NCI-H1092 treated with DMSO at 0.1 percent for 48 hours (cell line): Measurements from ENCODE around the gene RABL3.
"Not testable (repeated sequence)": the region's sequence is repeated elsewhere in the genome, so short reads cannot be mapped to it uniquely, and the experiment has no call there.

Experiments
- DNase-seq: peaks from one replicate; lab custom pipeline; 2025; lab: John Stamatoyannopoulos, UW

Gene RABL3

DNA sequence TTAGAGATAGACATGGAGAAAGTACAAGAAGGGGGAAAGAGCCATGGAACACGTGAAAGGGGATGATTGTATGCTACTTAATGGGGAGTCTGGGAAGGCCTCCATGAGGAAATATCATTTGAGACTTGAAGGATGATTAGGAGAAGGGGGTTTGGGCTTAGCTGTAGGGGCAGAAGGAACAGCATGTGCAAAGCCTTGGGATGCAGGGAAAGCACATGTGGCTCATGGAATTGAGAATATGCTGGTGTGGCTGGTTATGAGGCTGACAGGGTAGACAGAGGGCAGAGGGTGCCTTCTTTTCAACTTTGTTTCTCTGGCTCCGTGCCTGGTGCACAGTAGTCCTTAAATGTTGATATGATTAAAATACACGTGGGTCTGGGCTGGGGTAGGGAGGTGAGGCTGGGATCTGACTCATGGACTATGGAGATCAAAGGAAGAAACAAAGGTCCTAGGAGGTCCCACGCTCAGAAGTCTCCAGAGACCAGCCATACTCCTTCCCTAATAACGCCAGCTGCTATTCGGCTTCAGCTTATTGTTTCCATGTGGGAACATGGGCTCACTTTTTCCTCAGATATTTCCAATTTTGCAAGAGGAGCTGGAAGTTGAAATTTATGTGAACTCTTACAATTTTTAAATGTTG, 1.4 kb upstream of the RABL3 start:
- DNase-seq: no peak

DNA sequence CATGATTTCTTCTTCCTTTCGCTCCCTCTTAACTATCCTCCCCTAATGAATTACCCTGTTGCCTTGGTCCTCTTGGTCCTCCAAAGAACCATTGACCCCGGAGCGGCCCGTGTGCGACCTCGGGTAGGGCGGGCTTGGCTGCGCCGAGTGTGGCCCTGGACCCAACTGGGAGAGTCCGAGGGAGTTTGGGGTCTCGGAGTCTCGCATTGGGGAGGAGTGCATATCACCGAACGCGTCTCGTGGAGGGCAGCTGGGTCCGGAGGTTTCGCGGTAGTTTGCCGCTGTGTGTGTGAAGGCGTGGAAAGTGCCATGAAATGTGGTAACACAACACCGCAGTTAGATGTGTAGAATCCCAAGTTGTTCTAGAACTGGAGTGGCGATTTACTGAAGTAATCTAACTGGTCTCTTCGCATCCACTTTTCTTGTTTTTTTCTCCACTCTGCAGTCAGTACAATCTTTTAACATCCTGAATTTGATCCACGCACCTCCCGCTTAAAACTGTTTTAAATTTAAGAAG, 591 bp upstream of the RABL3 start:
- peak; percentile 40 for DNase-seq

GRCh38 chr3:120741837-120742197, 499 bp downstream of the RABL3 start:
- no peak for DNase-seq

- DNase-seq: no peak
Observed at GRCh38 chr3:120741320-120741719, 996 bp downstream of the RABL3 start.

DNA sequence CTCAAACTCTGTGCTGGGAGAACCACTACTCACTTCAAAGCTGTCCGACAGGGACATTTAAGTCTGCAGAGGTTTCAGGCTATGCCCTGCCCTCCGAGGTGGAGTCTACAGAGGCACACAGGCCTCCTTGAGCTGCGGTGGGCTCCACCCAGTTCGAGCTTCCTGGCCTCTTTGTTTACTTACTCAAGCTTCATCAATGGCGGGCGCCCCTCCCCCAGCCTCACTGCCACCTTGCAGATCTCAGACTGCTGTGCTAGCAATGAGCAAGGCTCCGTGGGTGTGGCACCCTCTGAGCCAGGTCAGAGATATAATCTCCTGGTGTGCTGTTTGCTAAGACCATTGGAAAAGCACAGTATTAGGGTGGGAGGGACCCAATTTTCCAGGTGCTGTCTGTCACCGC, 4.3 kb downstream of the RABL3 start:
- not testable (repeated sequence) for DNase-seq

GRCh38 chr3:120730576-120731542, 11.5 kb downstream of the RABL3 start:
- DNase-seq: no peak

DNA sequence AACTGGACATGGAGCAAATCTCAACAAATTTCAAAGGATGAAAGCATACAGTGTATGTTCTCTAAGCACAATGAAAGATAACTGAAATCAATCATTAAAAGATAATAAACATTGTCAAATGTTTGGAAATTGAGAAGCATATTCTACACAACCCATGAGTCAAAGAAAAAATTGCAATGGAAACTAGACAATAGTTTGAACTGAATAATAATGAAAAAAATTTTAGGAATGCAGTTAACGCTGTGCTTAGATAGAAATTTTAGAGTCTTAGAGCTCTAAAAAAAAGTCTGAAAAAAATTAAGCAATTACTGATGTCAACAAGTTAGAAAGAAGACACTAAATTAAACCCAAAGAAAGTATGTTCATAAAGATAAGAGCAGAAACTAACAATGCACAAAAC, 15.5 kb downstream of the RABL3 start:
- no peak for DNase-seq

DNA sequence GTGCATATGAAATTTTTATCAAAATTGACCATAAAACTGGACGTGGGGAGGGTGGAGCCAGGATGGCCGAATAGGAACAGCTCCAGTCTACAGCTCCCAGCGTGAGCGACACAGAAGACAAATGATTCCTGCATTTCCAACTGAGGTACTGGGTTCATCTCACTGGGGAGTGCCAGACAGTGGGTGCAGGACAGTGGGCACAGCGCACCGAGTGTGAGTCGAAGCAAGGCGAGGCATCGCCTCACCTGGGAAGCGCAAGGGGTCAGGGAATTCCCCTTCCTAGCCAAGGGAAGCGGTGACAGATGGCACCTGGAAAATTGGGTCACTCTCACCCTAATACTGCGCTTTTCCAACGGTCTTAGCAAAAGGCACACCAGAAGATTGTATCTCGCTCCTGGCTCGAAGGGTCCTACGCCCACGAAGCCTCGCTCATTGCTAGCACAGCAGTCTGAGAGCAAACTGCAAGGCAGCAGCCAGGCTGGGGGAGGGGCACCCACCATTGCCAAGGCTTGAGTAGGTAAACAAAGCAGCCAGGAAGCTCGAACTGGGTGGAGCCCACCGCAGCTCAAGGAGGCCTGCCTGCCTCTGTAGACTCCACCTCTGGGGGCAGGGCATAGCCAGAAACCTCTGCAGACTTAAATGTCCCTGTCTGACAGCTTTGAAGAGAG, 23.0 kb downstream of the RABL3 start:
- not testable (repeated sequence) for DNase-seq

- DNase-seq: no peak
Observed at GRCh38 chr3:120713262-120713661, 29.1 kb downstream of the RABL3 start.

DNA sequence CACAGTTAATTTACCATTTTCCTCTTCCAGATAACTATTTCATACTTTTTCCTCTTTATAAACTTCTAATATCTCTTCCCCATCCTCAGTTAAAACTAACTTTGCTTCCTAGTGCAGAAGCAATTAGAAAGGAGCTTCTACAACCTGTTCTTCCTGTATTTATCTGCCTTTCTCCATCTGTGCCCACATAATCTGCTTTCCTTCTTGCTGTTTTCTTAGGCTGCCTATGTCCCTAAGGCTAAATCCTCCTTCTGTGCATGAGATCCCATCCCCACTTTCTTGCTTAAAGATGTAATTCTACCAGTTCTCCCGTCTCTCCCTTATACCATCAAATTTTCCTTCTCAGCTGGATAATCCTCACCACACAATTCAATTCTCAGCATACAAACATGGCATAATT, 31.9 kb downstream of the RABL3 start:
- DNase-seq: no peak

- no peak for DNase-seq
Observed at GRCh38 chr3:120708408-120708807, 33.9 kb downstream of the RABL3 start.

DNA sequence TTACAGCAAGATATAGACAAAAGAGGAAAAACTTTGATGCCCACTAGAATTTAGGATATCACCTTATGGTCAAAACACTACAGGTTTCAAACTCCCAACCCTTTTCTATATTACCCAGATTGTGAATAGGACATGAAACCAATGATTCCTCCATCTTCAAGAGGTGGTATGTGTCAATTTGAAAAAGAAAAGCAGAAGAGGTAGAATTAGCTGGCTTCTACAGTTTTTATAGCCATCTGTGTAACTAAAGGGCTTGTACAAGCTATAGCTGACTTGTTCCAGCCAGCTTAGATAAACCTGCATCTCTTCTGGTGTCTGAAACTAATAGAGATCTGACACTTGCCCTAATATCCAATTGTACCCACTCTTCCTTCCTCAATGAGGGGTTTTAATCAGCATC, 35.4 kb downstream of the RABL3 start:
- no peak for DNase-seq

DNA sequence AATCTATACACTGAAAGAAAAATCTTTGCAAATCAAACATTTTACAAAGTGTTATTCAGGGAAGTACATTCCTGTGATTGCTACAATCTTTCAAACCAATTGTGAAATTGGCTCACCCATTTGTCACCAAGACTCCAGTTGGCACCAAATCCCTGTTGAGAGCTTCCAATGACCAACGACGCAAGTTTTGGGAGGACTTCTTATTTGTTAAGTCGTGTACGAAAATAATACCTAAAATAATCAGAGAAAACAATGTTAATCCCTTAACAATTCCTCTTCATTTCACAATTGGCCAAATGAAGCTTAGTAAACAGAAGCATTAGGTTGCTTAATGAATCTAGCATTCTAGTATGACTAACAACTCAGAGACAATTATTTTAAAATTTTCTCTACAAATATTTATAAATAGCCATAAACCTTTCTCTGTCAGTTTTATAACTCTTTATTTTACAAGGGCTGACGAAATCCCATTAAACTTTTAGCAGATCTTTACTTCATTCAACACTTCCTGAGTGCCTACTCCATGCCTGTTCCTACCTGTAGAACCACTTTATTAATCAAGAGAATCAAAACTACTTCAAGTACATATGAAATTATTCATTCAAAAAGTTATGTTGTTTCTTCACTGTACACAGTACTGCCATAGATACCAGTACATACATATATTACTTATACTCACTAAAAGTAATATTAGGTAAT, 36.3 kb downstream of the RABL3 start:
- no peak for DNase-seq

- DNase-seq: no peak
Observed at GRCh38 chr3:120699333-120699732, 43.0 kb downstream of the RABL3 start.

- DNase-seq: no peak
Observed at GRCh38 chr3:120693439-120694171, 48.7 kb downstream of the RABL3 start.

GRCh38 chr3:120689395-120689794, 52.9 kb downstream of the RABL3 start:
- no peak for DNase-seq

DNA sequence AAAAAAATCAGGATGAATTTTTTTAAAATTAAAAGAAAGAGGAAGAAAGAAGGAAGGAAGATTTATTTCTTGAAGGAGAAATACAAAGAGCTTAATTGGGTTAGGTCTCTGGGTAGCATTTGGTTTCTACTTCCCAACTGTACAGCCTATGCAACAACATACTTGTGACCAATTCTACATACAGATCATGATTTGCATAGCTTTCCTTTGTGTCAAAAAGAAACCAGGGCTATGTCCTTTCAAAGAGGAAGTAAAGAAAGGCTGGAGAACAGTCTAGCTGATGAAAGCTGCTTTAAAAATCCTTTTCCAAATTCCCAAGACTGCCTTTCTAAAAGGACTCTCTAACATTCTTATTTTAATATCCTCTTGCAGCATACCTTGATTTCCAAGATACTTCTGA, 54.2 kb downstream of the RABL3 start:
- DNase-seq: no peak

- no peak for DNase-seq
Observed at GRCh38 chr3:120685411-120685810, 56.9 kb downstream of the RABL3 start.

- no peak for DNase-seq
Observed at GRCh38 chr3:120684896-120685295, 57.4 kb downstream of the RABL3 start.

- no peak for DNase-seq
Observed at GRCh38 chr3:120683671-120684301, 58.5 kb downstream of the RABL3 start.

GRCh38 chr3:120683213-120683612, 59.1 kb downstream of the RABL3 start:
- no peak for DNase-seq
